Measurements from ENCODE around the gene ANGPTL8.

DNA sequence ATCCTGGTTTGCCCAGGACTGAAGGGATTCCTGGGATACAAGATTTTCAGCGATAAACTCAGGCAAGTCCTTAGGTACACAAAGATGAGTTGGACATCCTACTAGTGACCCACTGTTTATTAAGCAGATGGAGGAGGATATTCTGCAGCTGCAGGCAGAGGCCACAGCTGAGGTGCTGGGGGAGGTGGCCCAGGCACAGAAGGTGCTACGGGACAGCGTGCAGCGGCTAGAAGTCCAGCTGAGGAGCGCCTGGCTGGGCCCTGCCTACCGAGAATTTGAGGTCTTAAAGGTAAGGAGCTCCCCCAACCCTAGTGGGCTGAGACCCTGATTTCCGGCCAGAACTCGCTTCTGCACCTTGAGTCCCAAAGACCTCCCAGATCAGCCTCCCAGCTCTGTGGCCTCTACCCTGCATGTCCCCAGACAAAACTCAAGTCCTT lies 607 bp downstream of the ANGPTL8 start:
- TF ChIP-seq FOXM1 (IDR thresholded peaks at IDR 0.05; ENCODE audit: borderline replicate concordance) (no peak), BHLHE40 (IDR thresholded peaks at IDR 0.05; ENCODE audit: borderline replicate concordance) (no peak), SUZ12 (IDR thresholded peaks at IDR 0.05) (no peak), FOXK2 (IDR thresholded peaks at IDR 0.05) (no peak), SP1 (IDR thresholded peaks at IDR 0.05) (no peak), NFRKB (IDR thresholded peaks at IDR 0.05) (no peak), LEF1 (IDR thresholded peaks at IDR 0.05; ENCODE audit: borderline replicate concordance) (no peak), ZNF384 (IDR thresholded peaks at IDR 0.05) (no peak), ELF4 (IDR thresholded peaks at IDR 0.05) (no peak), TARDBP (IDR thresholded peaks at IDR 0.05) (no peak), FOXA1 (IDR thresholded peaks at IDR 0.05) (no peak), ARNT (IDR thresholded peaks at IDR 0.05) (no peak), L3MBTL2 (conservative IDR thresholded peaks at IDR 0.05) (no peak)
- TF ChIP-seq, protein P1, sequence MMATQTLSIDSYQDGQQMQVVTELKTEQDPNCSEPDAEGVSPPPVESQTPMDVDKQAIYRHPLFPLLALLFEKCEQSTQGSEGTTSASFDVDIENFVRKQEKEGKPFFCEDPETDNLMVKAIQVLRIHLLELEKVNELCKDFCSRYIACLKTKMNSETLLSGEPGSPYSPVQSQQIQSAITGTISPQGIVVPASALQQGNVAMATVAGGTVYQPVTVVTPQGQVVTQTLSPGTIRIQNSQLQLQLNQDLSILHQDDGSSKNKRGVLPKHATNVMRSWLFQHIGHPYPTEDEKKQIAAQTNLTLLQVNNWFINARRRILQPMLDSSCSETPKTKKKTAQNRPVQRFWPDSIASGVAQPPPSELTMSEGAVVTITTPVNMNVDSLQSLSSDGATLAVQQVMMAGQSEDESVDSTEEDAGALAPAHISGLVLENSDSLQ (IDR thresholded peaks at IDR 0.05) = no peak
